Activated B cell treated with CpG ODN at 0.5 μM for 24 hours (primary cell): ENCODE data around the gene KCNN3. TPM values are rescaled to one million over a fixed set of nuclear protein-coding genes. Genes with fewer than 3 reads are reported as not detected.

Experiments
- ATAC-seq: fragments of 200-7000 bp; cut with Tn5 transposase; one replicate; pipeline ENCODE4 v1.10.0; 2021; ENCODE audit warnings: low read depth, mild to moderate bottlenecking, moderate library complexity
- CTCF ChIA-PET: fragments of 350-600 bp; sonication (Branson Sonifier 250); formaldehyde crosslinking; loops from one replicate; lab custom pipeline; 2021; ENCODE audit warnings: antibody characterized with exemption; lab: Charles Lee
- POLR2A ChIA-PET: fragments of 350-600 bp; sonication (Branson Sonifier 250); formaldehyde crosslinking; loops from one replicate; lab custom pipeline; 2021; ENCODE audit warnings: antibody characterized with exemption; lab: Charles Lee
- DNase-seq: peaks from one replicate; pipeline ENCODE4 v3.0.0; 2022
- H3K27ac Mint-ChIP-seq: one replicate; pipeline ENCODE4 v1.8.0; 2020; ENCODE audit warnings: mixed read lengths
- H3K27me3 Mint-ChIP-seq: one replicate; pipeline ENCODE4 v1.8.0; 2021; ENCODE audit warnings: mixed read lengths
- H3K36me3 Mint-ChIP-seq: one replicate; pipeline ENCODE4 v1.8.0; 2021; ENCODE audit warnings: low read depth, mixed read lengths
- H3K4me1 Mint-ChIP-seq: one replicate; pipeline ENCODE4 v1.8.0; 2021; ENCODE audit warnings: mixed read lengths
- H3K4me3 Mint-ChIP-seq: one replicate; pipeline ENCODE4 v1.8.0; 2020; ENCODE audit warnings: mild to moderate bottlenecking, mixed read lengths
- H3K9me3 Mint-ChIP-seq: one replicate; pipeline ENCODE4 v1.8.0; 2020; ENCODE audit warnings: mixed read lengths
- CTCF ChIP-seq: fragments of 200-600 bp; IDR thresholded peaks from one replicate; pipeline ENCODE4 v1.8.0; 2022; ENCODE audit warnings: antibody characterized with exemption, mild to moderate bottlenecking
- intact Hi-C: fragments of 100-400 bp; cut with micrococcal nuclease; formaldehyde crosslinking; loops from one replicate; pipeline ENCODE4 v1.15.1; 2024
- total RNA-seq: library from RNA; stranded (reverse); gene quantifications from 2 replicates; pipeline ENCODE4 v1.2.3, GENCODE V29; 2022

The KCNN3 gene
- total RNA-seq, 1 donor from 2014 or later = 1.1 TPM

GRCh38 chr1:154833209-154833608 is 36.9 kb downstream of the KCNN3 start:
- no peak for ATAC-seq
- no peak overlapping the region for H3K27ac Mint-ChIP-seq
- no peak for TF ChIP-seq CTCF
- H3K36me3 Mint-ChIP-seq = no peaks in the 10 kb centered on the region
- H3K4me3 Mint-ChIP-seq = no peak overlapping the region
- no peak for DNase-seq
- ChIA-PET POLR2A (no interaction called here), CTCF (no interaction called here)
- H3K27me3 Mint-ChIP-seq = peaks cover 2% of the 10 kb centered on the region
- intact Hi-C loops = no loop called here
- H3K4me1 Mint-ChIP-seq = peaks cover 4% of the 10 kb centered on the region
- H3K9me3 Mint-ChIP-seq = no peaks in the 10 kb centered on the region

- no peak for ATAC-seq
- Mint-ChIP-seq H3K27ac (no peak overlapping the region), H3K4me1 (peaks cover 1% of the 10 kb centered on the region), H3K9me3 (no peaks in the 10 kb centered on the region), H3K36me3 (no peaks in the 10 kb centered on the region), H3K27me3 (no peaks in the 10 kb centered on the region), H3K4me3 (no peak overlapping the region)
- POLR2A ChIA-PET = no interaction called here
- no peak for DNase-seq
- TF ChIP-seq CTCF = no peak
- intact Hi-C loops = no loop called here
- CTCF ChIA-PET = no interaction called here
Observed at GRCh38 chr1:154832384-154832783, 37.7 kb downstream of the KCNN3 start.

GRCh38 chr1:154831462-154831861 is 38.6 kb downstream of the KCNN3 start:
- Mint-ChIP-seq H3K27me3 (no peaks in the 10 kb centered on the region), H3K4me1 (no peaks in the 10 kb centered on the region), H3K27ac (no peak overlapping the region), H3K36me3 (no peaks in the 10 kb centered on the region), H3K9me3 (no peaks in the 10 kb centered on the region), H3K4me3 (no peak overlapping the region)
- CTCF ChIA-PET = no interaction called here
- POLR2A ChIA-PET = no interaction called here
- DNase-seq = no peak
- no peak for ATAC-seq
- intact Hi-C loops = no loop called here
- no peak for TF ChIP-seq CTCF

- POLR2A ChIA-PET = no interaction called here
- CTCF ChIA-PET = no interaction called here
- Mint-ChIP-seq H3K4me3 (no peak overlapping the region), H3K27me3 (no peaks in the 10 kb centered on the region), H3K36me3 (no peaks in the 10 kb centered on the region), H3K4me1 (no peaks in the 10 kb centered on the region), H3K27ac (no peak overlapping the region), H3K9me3 (no peaks in the 10 kb centered on the region)
- intact Hi-C loops = no loop called here
- DNase-seq (no peak), ATAC-seq (no peak)
- TF ChIP-seq CTCF = no peak
Observed at GRCh38 chr1:154829062-154829461, 41.0 kb downstream of the KCNN3 start.

- CTCF ChIA-PET = no interaction called here
- Mint-ChIP-seq H3K4me3 (no peak overlapping the region), H3K27ac (no peak overlapping the region), H3K4me1 (peaks cover 8% of the 10 kb centered on the region), H3K27me3 (no peaks in the 10 kb centered on the region), H3K36me3 (no peaks in the 10 kb centered on the region), H3K9me3 (no peaks in the 10 kb centered on the region)
- POLR2A ChIA-PET = no interaction called here
- intact Hi-C loops = no loop called here
- ATAC-seq (no peak), DNase-seq (no peak)
- TF ChIP-seq CTCF = no peak
Observed at GRCh38 chr1:154824179-154825000, 45.7 kb downstream of the KCNN3 start.
